Naive thymus-derived CD4-positive, alpha-beta T cell (primary cell): ENCODE data around the gene ARHGAP42. TPM values are rescaled to one million over a fixed set of nuclear protein-coding genes. Genes with fewer than 3 reads are reported as not detected.

Experiments used
- ATAC-seq: fragments of 150-1000 bp; cut with Tn5 transposase; 2 replicates; pipeline ENCODE4 v1.10.0; 2021; ENCODE audit warnings: mild to moderate bottlenecking, moderate library complexity
- CTCF ChIA-PET: fragments of 350-600 bp; sonication (Branson Sonifier 250); formaldehyde crosslinking; loops from one replicate; lab custom pipeline; 2021; ENCODE audit warnings: antibody characterized with exemption; lab: Charles Lee
- POLR2A ChIA-PET: fragments of 350-600 bp; sonication (Branson Sonifier 250); formaldehyde crosslinking; loops from one replicate; lab custom pipeline; 2021; ENCODE audit warnings: antibody characterized with exemption, inconsistent platforms; lab: Charles Lee
- DNase-seq, 9 donors: peaks; one replicate each; pipeline versions ENCODE4 v3.0.0 to v3.0.0-alpha.2; 2020 to 2022; ENCODE audit warnings: mixed read lengths in 1 of 9
- H3K27ac ChIP-seq: one replicate; pipeline ENCODE4 v1.7.0; 2013; ENCODE audit warnings: mild to moderate bottlenecking, low read depth, low read length, moderate library complexity
- H3K27me3 ChIP-seq, 2 donors: one replicate each; pipeline ENCODE4 v1.7.0; 2013; ENCODE audit warnings: low read length in 2 of 2, mild to moderate bottlenecking in 2 of 2, moderate library complexity in 2 of 2; ENCODE audit not compliant: control insufficient read depth in 2 of 2, insufficient read depth in 2 of 2
- H3K36me3 ChIP-seq, 3 experiments: 1 replicate in 2 of 3; 2 replicates in 1 of 3; pipeline ENCODE4 v1.7.0; 2013; ENCODE audit warnings: low read length in 3 of 3, mild to moderate bottlenecking in 3 of 3, moderate library complexity in 1 of 3; ENCODE audit not compliant: insufficient read depth in 3 of 3, control insufficient read depth in 2 of 3
- H3K4me1 ChIP-seq, 2 donors: one replicate each; pipeline ENCODE4 v1.7.0; 2013; ENCODE audit warnings: low read length in 2 of 2, mild to moderate bottlenecking in 2 of 2, moderate library complexity in 1 of 2; ENCODE audit not compliant: control insufficient read depth in 2 of 2, insufficient read depth in 2 of 2
- H3K4me3 ChIP-seq: 2 replicates; pipeline ENCODE4 v1.7.0; 2013; ENCODE audit warnings: mild to moderate bottlenecking, low read length
- H3K9me3 ChIP-seq, 3 experiments: 1 replicate in 2 of 3; 2 replicates in 1 of 3; pipeline ENCODE4 v1.7.0; 2013; ENCODE audit warnings: low read length in 3 of 3; ENCODE audit not compliant: control insufficient read depth in 2 of 3
- H3K27ac Mint-ChIP-seq, 9 donors: one replicate each; pipeline ENCODE4 v1.8.0; 2020 to 2022; ENCODE audit warnings: mixed read lengths in 9 of 9, mild to moderate bottlenecking in 8 of 9, moderate library complexity in 5 of 9, inconsistent platforms in 2 of 9
- H3K27me3 Mint-ChIP-seq, 5 donors: one replicate each; pipeline ENCODE4 v1.8.0; 2021 to 2022; ENCODE audit warnings: mixed read lengths in 5 of 5, mild to moderate bottlenecking in 1 of 5
- H3K36me3 Mint-ChIP-seq, 5 donors: one replicate each; pipeline ENCODE4 v1.8.0; 2020 to 2022; ENCODE audit warnings: mixed read lengths in 5 of 5, mild to moderate bottlenecking in 3 of 5, inconsistent platforms in 1 of 5
- H3K4me1 Mint-ChIP-seq, 7 donors: one replicate each; pipeline ENCODE4 v1.8.0; 2020 to 2022; ENCODE audit warnings: mixed read lengths in 7 of 7, mild to moderate bottlenecking in 3 of 7, inconsistent platforms in 1 of 7
- H3K4me3 Mint-ChIP-seq, 10 donors: one replicate each; pipeline ENCODE4 v1.8.0; 2020 to 2022; ENCODE audit warnings: mild to moderate bottlenecking in 10 of 10, mixed read lengths in 10 of 10, moderate library complexity in 6 of 10, inconsistent platforms in 2 of 10
- H3K9me3 Mint-ChIP-seq, 11 donors: one replicate each; pipeline ENCODE4 v1.8.0; 2020 to 2022; ENCODE audit warnings: mixed read lengths in 11 of 11, mild to moderate bottlenecking in 4 of 11, inconsistent platforms in 1 of 11, moderate library complexity in 1 of 11
- intact Hi-C, 2 donors: fragments of 100-400 bp; cut with micrococcal nuclease; formaldehyde crosslinking; loops; one replicate each; pipeline ENCODE4 v1.15.1; 2023
- polyA plus RNA-seq, 2 donors: library from polyadenylated mRNA; unstranded; fragments of 300-500 nt; fragmentation: Illumina TruSeq; gene quantifications; one replicate each; pipeline ENCODE4 v1.2.3, GENCODE V29; 2021
- total RNA-seq, 6 experiments: library from RNA in 5 of 6; stranded (reverse) in 5 of 6; gene quantifications; 1 replicate in 5 of 6; 2 replicates in 1 of 6; pipeline ENCODE4 v1.2.3 and lab custom pipeline; 2021 to 2026

Gene ARHGAP42
- total and polyA plus RNA-seq, 7 experiments from 2014 or later: 0.05 to 0.66 (median 0.21) TPM; not detected in 4

- intact Hi-C loops: no loop called here
- Mint-ChIP-seq H3K9me3 (peaks cover 0 to 9% (median 2%) of the 10 kb centered on the region in 11 donors), H3K27me3 (no peaks in the 10 kb centered on the region), H3K36me3 (no peaks in the 10 kb centered on the region), H3K4me3 (no peak overlapping the region), H3K4me1 (no peaks in the 10 kb centered on the region), H3K27ac (no peak overlapping the region)
- Histone ChIP-seq H3K27me3 (no peaks in the 10 kb centered on the region), H3K4me3 (no peak overlapping the region), H3K27ac (no peak overlapping the region), H3K9me3 (no peaks in the 10 kb centered on the region), H3K36me3 (no peaks in the 10 kb centered on the region), H3K4me1 (no peaks in the 10 kb centered on the region)
- DNase-seq (no peak), ATAC-seq (no peak)
- CTCF ChIA-PET: no interaction called here
- POLR2A ChIA-PET: no interaction called here
Measured at GRCh38 chr11:100866453-100866852, 179.4 kb downstream of the ARHGAP42 start.

GRCh38 chr11:100867606-100868005 is 180.5 kb downstream of the ARHGAP42 start:
- DNase-seq: no peak
- no peaks in the 10 kb centered on the region for H3K4me1 Mint-ChIP-seq
- ATAC-seq: no peak
- no peaks in the 10 kb centered on the region for H3K27me3 Mint-ChIP-seq
- CTCF ChIA-PET: no interaction called here
- H3K4me3 Mint-ChIP-seq: no peak overlapping the region
- H3K27ac Mint-ChIP-seq: no peak overlapping the region
- no peaks in the 10 kb centered on the region for H3K27me3 ChIP-seq
- no peak overlapping the region for H3K4me3 ChIP-seq
- no peaks in the 10 kb centered on the region for H3K4me1 ChIP-seq
- POLR2A ChIA-PET: no interaction called here
- H3K9me3 ChIP-seq: no peaks in the 10 kb centered on the region
- H3K9me3 Mint-ChIP-seq: peaks cover 0 to 9% (median 0%) of the 10 kb centered on the region in 11 donors
- no peaks in the 10 kb centered on the region for H3K36me3 Mint-ChIP-seq
- H3K27ac ChIP-seq: no peak overlapping the region
- intact Hi-C loops: no loop called here
- H3K36me3 ChIP-seq: no peaks in the 10 kb centered on the region

- ChIA-PET POLR2A (no interaction called here), CTCF (no interaction called here)
- no peaks in the 10 kb centered on the region for H3K27me3 Mint-ChIP-seq
- H3K27me3 ChIP-seq: no peaks in the 10 kb centered on the region
- DNase-seq (no peak), ATAC-seq (no peak)
- H3K36me3 Mint-ChIP-seq: no peaks in the 10 kb centered on the region
- H3K4me1 ChIP-seq: no peaks in the 10 kb centered on the region
- H3K4me1 Mint-ChIP-seq: no peaks in the 10 kb centered on the region
- no peaks in the 10 kb centered on the region for H3K9me3 ChIP-seq
- peaks cover 0 to 9% (median 0%) of the 10 kb centered on the region in 11 donors for H3K9me3 Mint-ChIP-seq
- H3K4me3 Mint-ChIP-seq: no peak overlapping the region
- H3K27ac ChIP-seq: no peak overlapping the region
- H3K27ac Mint-ChIP-seq: no peak overlapping the region
- no peak overlapping the region for H3K4me3 ChIP-seq
- intact Hi-C loops: no loop called here
- H3K36me3 ChIP-seq: no peaks in the 10 kb centered on the region
Measured at GRCh38 chr11:100869328-100869727, 182.2 kb downstream of the ARHGAP42 start.

- no peaks in the 10 kb centered on the region for H3K9me3 ChIP-seq
- DNase-seq (no peak), ATAC-seq (no peak)
- no peaks in the 10 kb centered on the region for H3K4me1 Mint-ChIP-seq
- no peak overlapping the region for H3K4me3 Mint-ChIP-seq
- H3K36me3 ChIP-seq: no peaks in the 10 kb centered on the region
- H3K27me3 Mint-ChIP-seq: no peaks in the 10 kb centered on the region
- H3K9me3 Mint-ChIP-seq: peaks cover 0 to 13% (median 4%) of the 10 kb centered on the region in 11 donors
- H3K36me3 Mint-ChIP-seq: no peaks in the 10 kb centered on the region
- H3K27ac ChIP-seq: no peak overlapping the region
- H3K27ac Mint-ChIP-seq: no peak overlapping the region
- intact Hi-C loops: no loop called here
- no peaks in the 10 kb centered on the region for H3K4me1 ChIP-seq
- ChIA-PET CTCF (no interaction called here), POLR2A (no interaction called here)
- H3K27me3 ChIP-seq: no peaks in the 10 kb centered on the region
- H3K4me3 ChIP-seq: no peak overlapping the region
Measured at GRCh38 chr11:100870138-100870537, 183.1 kb downstream of the ARHGAP42 start.

- Histone ChIP-seq H3K4me1 (no peaks in the 10 kb centered on the region), H3K36me3 (no peaks in the 10 kb centered on the region), H3K9me3 (no peaks in the 10 kb centered on the region), H3K4me3 (no peak overlapping the region), H3K27ac (no peak overlapping the region), H3K27me3 (no peaks in the 10 kb centered on the region)
- H3K36me3 Mint-ChIP-seq: no peaks in the 10 kb centered on the region
- H3K9me3 Mint-ChIP-seq: peaks cover 0 to 5% (median 2%) of the 10 kb centered on the region in 11 donors
- intact Hi-C loops: no loop called here
- ATAC-seq (no peak), DNase-seq (no peak)
- H3K4me3 Mint-ChIP-seq: no peak overlapping the region
- CTCF ChIA-PET: no interaction called here
- POLR2A ChIA-PET: no interaction called here
- H3K27ac Mint-ChIP-seq: no peak overlapping the region
- no peaks in the 10 kb centered on the region for H3K27me3 Mint-ChIP-seq
- H3K4me1 Mint-ChIP-seq: peaks cover 0 to under 1% (median 0%) of the 10 kb centered on the region in 7 donors
Measured at GRCh38 chr11:100872951-100873740, 186.1 kb downstream of the ARHGAP42 start.

- Mint-ChIP-seq H3K27me3 (no peaks in the 10 kb centered on the region), H3K9me3 (peaks cover 0 to 5% (median 2%) of the 10 kb centered on the region in 11 donors), H3K4me1 (peaks cover 0 to 1% (median 0%) of the 10 kb centered on the region in 7 donors), H3K27ac (no peak overlapping the region), H3K36me3 (no peaks in the 10 kb centered on the region), H3K4me3 (no peak overlapping the region)
- ATAC-seq (no peak), DNase-seq (no peak)
- no peaks in the 10 kb centered on the region for H3K9me3 ChIP-seq
- CTCF ChIA-PET: interaction anchor here (0.7 kb wide), 1 partner anchor 12 kb away, joined by 4 read pairs; no protein-coding TSS in a partner anchor
- intact Hi-C loops: no loop called here
- POLR2A ChIA-PET: no interaction called here
- H3K4me3 ChIP-seq: no peak overlapping the region
- H3K4me1 ChIP-seq: no peaks in the 10 kb centered on the region
- no peak overlapping the region for H3K27ac ChIP-seq
- no peaks in the 10 kb centered on the region for H3K27me3 ChIP-seq
- no peaks in the 10 kb centered on the region for H3K36me3 ChIP-seq
Measured at GRCh38 chr11:100874203-100874602, 187.1 kb downstream of the ARHGAP42 start.

GRCh38 chr11:100875521-100875869 is 188.4 kb downstream of the ARHGAP42 start:
- H3K4me3 ChIP-seq: no peak overlapping the region
- H3K9me3 Mint-ChIP-seq: peaks cover 0 to 8% (median 2%) of the 10 kb centered on the region in 11 donors
- no peak overlapping the region for H3K27ac ChIP-seq
- H3K9me3 ChIP-seq: no peaks in the 10 kb centered on the region
- H3K27ac Mint-ChIP-seq: no peak overlapping the region
- intact Hi-C loops: no loop called here
- ATAC-seq (no peak), DNase-seq (no peak)
- CTCF ChIA-PET: no interaction called here
- no peaks in the 10 kb centered on the region for H3K36me3 Mint-ChIP-seq
- POLR2A ChIA-PET: no interaction called here
- no peaks in the 10 kb centered on the region for H3K36me3 ChIP-seq
- no peaks in the 10 kb centered on the region for H3K27me3 Mint-ChIP-seq
- peaks cover 0 to 1% (median 0%) of the 10 kb centered on the region in 7 donors for H3K4me1 Mint-ChIP-seq
- H3K4me1 ChIP-seq: no peaks in the 10 kb centered on the region
- H3K27me3 ChIP-seq: no peaks in the 10 kb centered on the region
- H3K4me3 Mint-ChIP-seq: no peak overlapping the region
